ENCODE measurements around the gene ATAD3C. TPM values are rescaled to one million over a fixed set of nuclear protein-coding genes. Genes with fewer than 3 reads are reported as not detected.
"Not testable (repeated sequence)": the region's sequence is repeated elsewhere in the genome, so short reads cannot be mapped to it uniquely, and the experiment has no call there.

Gene ATAD3C
- total RNA-seq, 2 donors from 2014 or later: 0.13 to 2.9 TPM

DNA sequence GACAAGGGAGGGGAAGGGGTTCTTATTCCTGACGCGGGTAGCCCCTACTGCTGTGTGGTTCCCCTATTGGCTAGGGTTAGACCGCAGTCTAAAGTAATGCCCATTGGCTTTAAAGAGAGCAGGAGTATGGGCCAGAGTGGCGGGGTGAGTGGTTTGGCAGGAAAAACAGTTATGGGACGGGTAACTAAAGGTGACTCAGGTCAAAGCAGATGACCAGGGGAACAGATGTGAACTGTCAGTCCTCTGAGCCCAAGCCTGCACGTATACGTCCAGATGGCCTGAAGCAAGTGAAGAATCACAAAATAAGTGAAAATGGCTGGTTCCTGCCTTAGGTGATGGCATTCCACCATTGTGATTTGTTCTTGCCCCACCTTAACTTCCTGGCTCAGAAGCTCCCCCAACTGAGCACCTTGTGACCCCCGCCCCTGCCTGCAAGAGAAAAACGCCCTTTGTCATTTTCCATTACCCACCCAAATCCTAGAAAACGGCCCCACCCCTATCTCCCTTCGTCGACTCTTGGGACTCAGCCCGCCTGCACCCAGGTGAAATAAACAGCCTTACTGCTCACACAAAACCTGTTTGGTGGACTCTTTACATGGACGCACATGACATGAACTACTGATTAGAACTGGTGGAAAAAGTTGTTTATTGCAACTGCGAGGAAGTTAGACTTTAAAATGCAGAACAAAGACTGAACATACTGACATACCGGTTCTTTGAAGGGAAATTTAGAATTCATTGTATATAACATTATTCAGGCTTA, 21.3 kb downstream of the ATAD3C start:
- DNase-seq (no peak), ATAC-seq (peak; percentile 24)
- no peaks in the 10 kb centered on the region for H3K36me3 Mint-ChIP-seq (ENCODE audit: low read depth)

GRCh38 chr1:1471389-1472052, 22.0 kb downstream of the ATAD3C start, which contains the start of gene ATAD3B:
TSS of gene ATAD3B (plus strand) at chr1:1471765. CDS start at chr1:1471885, 120 bp downstream.
- H3K36me3 Mint-ChIP-seq (ENCODE audit: low read depth): no peaks in the 10 kb centered on the region
- peak; percentile 97 for ATAC-seq
- DNase-seq: peak; percentile 82 to 85 (median 84)
- peaks cover 13% of the 10 kb centered on the region for H3K4me1 Mint-ChIP-seq
- H3K27me3 Mint-ChIP-seq: no peaks in the 10 kb centered on the region
- H3K9me3 ChIP-seq (ENCODE audit: control insufficient read depth, low read length, poor library complexity, severe bottlenecking): no peaks in the 10 kb centered on the region
- peak within 1 kb of the TSS; percentile 91 for H3K4me3 Mint-ChIP-seq
- peak within 1 kb of the TSS; percentile 82 for H3K27ac Mint-ChIP-seq

More for the DNA sequence above, 21.3 kb downstream of the ATAD3C start:
- Mint-ChIP-seq H3K4me1 (peaks cover 13% of the 10 kb centered on the region), H3K27me3 (no peaks in the 10 kb centered on the region), H3K4me3 (peak overlapping the region; percentile 91), H3K27ac (peak overlapping the region; percentile 82)
- no peaks in the 10 kb centered on the region for H3K9me3 ChIP-seq (ENCODE audit: control insufficient read depth, low read length, poor library complexity, severe bottlenecking)

DNA sequence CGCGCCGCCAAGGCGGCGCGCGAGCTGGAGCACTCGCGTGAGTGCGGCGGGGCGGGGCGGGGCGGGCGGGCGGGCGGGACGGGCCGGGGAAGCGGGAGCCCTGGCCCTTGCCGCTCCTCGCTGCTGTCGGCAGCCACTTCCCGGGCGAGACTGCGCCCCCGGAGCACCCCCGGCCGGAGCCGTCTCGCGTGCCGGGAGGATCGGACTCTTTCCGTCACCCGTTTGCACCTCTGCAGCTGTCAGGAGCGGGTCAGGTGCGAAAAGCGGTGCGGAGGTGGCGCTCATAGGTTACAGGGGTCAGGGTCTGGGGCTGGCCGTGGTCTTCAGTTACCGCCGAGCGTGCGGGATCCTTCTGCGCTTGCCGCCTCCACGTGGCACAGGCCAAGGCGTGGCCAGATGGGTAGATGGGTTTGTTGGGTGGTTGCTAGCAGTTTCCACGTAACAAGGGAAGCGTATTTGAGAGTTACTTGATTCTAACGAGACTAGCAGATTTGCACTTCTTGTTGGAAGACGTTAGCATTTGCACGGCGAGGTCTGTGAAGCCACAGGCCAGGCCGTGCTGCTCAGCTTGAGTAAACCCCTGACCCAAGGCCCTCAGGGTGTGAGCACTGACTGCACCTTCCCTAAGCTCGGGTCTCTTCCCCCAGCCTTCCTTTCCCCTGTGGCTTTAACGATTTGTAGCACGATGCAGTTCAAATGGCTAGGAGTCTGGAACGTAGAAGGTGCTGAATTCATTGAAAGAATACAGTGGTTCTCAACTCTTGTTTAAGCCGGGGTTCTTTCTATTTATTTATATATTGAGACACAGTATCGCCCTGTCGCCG, 22.8 kb downstream of the ATAD3C start:
- H3K4me3 Mint-ChIP-seq: peak overlapping the region; percentile 75
- H3K9me3 ChIP-seq (ENCODE audit: control insufficient read depth, low read length, poor library complexity, severe bottlenecking); H3K27me3 Mint-ChIP-seq; H3K36me3 Mint-ChIP-seq (ENCODE audit: low read depth); DNase-seq: not testable (repeated sequence)
- peaks cover 13% of the 10 kb centered on the region for H3K4me1 Mint-ChIP-seq
- H3K27ac Mint-ChIP-seq: peak overlapping the region; percentile 41
- ATAC-seq: peak; percentile 45

- H3K4me3 Mint-ChIP-seq; H3K9me3 ChIP-seq (ENCODE audit: control insufficient read depth, low read length, poor library complexity, severe bottlenecking); ATAC-seq; H3K4me1 Mint-ChIP-seq; H3K36me3 Mint-ChIP-seq (ENCODE audit: low read depth); DNase-seq; H3K27ac Mint-ChIP-seq; H3K27me3 Mint-ChIP-seq: not testable (repeated sequence)
Observed at GRCh38 chr1:1476011-1476410, 26.5 kb downstream of the ATAD3C start.

GRCh38 chr1:1477206-1477605, 27.7 kb downstream of the ATAD3C start:
- H3K27ac Mint-ChIP-seq: no peak overlapping the region
- no peak for ATAC-seq

DNA sequence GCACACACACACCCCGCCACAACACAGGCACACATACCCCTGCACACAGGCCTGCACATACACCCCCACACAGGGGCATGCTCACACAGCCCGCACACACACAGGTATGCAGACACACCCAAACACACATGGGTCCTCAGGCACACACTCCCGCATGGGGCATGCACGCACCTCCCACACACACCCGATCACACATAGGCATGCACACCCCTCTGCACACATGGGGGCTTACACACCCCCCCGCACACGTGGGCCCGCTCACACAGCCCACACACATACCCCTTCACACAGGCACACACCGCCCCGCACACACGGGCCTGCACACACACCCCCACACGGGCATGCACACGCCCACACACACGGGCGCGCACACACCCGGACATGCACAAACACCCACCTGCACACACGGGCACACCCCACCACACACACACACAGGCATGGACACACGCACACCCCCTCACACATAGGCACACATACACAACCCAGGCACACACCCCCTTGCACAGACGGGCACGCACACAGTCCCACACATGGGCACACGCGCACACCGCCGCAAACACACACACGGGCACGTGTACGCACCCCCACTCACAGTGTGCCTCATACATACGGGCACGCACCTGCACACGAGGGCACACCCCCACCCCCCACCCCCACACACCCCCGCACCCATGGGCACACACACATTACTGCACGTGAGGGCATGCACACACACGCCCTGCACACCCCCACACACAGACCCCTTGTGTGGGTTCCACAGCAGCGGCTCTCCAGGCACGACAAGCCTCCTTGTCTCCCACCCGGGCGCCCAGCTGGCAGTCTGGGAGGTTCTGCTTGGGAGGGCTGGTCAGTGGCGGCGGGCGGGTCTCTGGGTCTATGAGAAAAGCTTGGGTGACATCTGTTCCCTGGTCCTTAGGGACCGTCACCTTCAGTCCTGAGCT, 30.3 kb downstream of the ATAD3C start:
- no peak for ATAC-seq
- peaks cover 6% of the 10 kb centered on the region for H3K36me3 Mint-ChIP-seq (ENCODE audit: low read depth)
- no peak overlapping the region for H3K27ac Mint-ChIP-seq
- H3K9me3 ChIP-seq (ENCODE audit: control insufficient read depth, low read length, poor library complexity, severe bottlenecking): no peaks in the 10 kb centered on the region
- H3K4me1 Mint-ChIP-seq: peaks cover 3% of the 10 kb centered on the region
- no peak for DNase-seq
- H3K4me3 Mint-ChIP-seq: peak overlapping the region; percentile 64
- H3K27me3 Mint-ChIP-seq: no peaks in the 10 kb centered on the region

More at GRCh38 chr1:1477206-1477605, 27.7 kb downstream of the ATAD3C start:
- Mint-ChIP-seq H3K4me3 (no peak overlapping the region), H3K36me3 (ENCODE audit: low read depth) (peaks cover 6% of the 10 kb centered on the region), H3K27me3 (no peaks in the 10 kb centered on the region), H3K4me1 (peaks cover 5% of the 10 kb centered on the region)
- DNase-seq: no peak
- no peaks in the 10 kb centered on the region for H3K9me3 ChIP-seq (ENCODE audit: control insufficient read depth, low read length, poor library complexity, severe bottlenecking)

DNA sequence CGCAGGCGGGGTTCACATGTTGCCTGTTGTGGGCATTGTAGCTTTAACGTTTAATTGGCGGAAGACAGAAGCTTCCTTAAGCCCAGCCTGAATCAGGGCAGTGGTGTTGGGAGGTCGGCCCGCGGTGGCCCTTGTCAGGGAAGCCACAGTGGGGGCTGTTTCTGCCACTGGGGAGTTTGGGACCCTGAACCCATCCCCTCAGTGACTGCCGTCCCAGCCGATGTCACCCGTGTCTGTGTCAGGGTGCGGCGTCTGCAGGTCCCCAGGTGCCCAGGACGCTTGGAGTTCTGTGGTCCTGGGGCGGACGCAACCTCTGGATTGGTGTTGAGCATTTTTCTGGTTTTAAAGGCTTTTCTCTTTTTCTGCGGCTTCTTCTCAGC, 31.0 kb downstream of the ATAD3C start:
- not testable (repeated sequence) for DNase-seq; H3K27me3 Mint-ChIP-seq; H3K27ac Mint-ChIP-seq; H3K9me3 ChIP-seq (ENCODE audit: control insufficient read depth, low read length, poor library complexity, severe bottlenecking); ATAC-seq; H3K4me1 Mint-ChIP-seq; H3K4me3 Mint-ChIP-seq; H3K36me3 Mint-ChIP-seq (ENCODE audit: low read depth)

- not testable (repeated sequence) for H3K4me1 Mint-ChIP-seq; DNase-seq; H3K27me3 Mint-ChIP-seq; H3K36me3 Mint-ChIP-seq (ENCODE audit: low read depth); ATAC-seq; H3K9me3 ChIP-seq (ENCODE audit: control insufficient read depth, low read length, poor library complexity, severe bottlenecking); H3K4me3 Mint-ChIP-seq; H3K27ac Mint-ChIP-seq
Observed at GRCh38 chr1:1481811-1482210, 32.3 kb downstream of the ATAD3C start.

DNA sequence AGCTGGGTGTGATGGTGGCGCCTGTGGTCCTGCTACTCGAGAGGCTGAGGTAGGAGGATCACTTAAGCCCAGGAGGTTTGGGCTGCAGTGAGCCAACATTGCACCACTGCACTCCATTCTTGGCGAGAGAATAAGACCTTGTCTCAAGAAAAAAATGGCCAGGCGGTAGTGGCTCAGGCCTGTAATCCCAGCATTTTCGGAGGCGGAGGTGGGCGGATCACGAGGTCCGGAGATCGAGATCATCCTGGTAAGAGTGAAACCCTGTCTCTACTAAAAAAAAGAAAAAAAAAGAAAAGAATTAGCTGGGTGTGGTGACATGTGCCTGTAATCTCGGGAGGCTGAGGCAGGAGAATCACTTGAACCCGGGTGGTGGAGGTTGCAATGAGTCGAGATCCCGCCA, 33.4 kb downstream of the ATAD3C start:
- H3K27ac Mint-ChIP-seq: no peak overlapping the region
- no peak overlapping the region for H3K4me3 Mint-ChIP-seq
- no peak for ATAC-seq
- H3K36me3 Mint-ChIP-seq (ENCODE audit: low read depth): peaks cover 6% of the 10 kb centered on the region
- no peaks in the 10 kb centered on the region for H3K27me3 Mint-ChIP-seq
- peaks cover 3% of the 10 kb centered on the region for H3K4me1 Mint-ChIP-seq
- H3K9me3 ChIP-seq (ENCODE audit: control insufficient read depth, low read length, poor library complexity, severe bottlenecking): no peaks in the 10 kb centered on the region
- DNase-seq: no peak

DNA sequence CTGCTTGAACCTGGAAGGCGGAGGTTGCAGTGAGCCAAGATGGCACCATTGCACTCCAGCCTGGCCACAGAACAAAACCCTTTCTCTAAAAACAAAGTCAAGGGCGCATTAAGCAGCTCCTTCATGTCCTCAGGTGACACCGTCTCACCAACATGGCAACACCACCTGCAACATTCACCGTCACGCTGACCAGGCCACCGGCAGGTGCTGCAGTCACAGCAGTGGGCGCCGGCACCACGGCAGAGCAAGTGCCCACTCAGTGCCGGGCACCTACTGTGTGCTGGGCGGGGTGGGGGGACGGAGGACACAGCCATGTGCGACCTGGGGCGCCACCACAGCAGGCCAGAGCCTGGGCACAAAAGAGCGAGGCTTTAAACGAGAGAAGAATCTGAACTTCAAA, 34.2 kb downstream of the ATAD3C start:
- DNase-seq (no peak), ATAC-seq (no peak)
- H3K4me3 Mint-ChIP-seq: no peak overlapping the region
- H3K36me3 Mint-ChIP-seq (ENCODE audit: low read depth): peaks cover 6% of the 10 kb centered on the region
- H3K27ac Mint-ChIP-seq: no peak overlapping the region
- no peaks in the 10 kb centered on the region for H3K9me3 ChIP-seq (ENCODE audit: control insufficient read depth, low read length, poor library complexity, severe bottlenecking)
- H3K4me1 Mint-ChIP-seq: peaks cover 3% of the 10 kb centered on the region
- no peaks in the 10 kb centered on the region for H3K27me3 Mint-ChIP-seq

DNA sequence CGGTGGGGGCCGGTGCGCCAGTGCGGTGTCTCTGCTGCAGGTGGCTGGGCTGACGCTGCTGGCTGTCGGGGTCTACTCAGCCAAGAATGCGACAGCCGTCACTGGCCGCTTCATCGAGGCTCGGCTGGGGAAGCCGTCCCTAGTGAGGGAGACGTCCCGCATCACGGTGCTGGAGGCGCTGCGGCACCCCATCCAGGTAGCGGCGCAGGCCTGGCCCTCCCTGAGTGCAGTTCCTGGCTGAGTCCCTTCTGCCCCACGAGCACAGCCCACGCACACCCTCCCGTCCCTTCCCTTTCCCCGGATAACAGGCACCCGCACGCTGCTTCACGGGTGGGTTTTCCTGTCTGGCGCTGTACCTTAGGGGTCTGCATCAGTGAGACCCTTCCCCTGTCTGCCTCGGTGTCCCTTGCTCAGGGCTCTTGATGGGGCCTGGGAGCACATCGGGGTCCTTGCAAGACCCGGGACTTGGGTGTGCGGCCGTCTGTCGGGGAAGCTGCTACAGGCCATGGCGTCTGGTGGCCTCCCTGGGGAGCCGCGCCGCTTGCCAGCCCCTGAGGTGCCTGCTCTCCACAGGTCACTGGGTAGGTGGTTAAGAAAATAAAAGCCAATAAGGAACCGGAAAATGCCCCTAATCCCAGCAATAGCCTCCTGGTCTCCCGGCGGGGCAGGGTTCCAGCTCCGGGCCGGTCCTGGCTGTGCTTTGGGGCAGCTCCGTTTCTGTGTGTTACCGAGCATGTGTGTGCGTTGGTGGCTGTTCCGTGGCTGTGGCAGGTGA, 35.7 kb downstream of the ATAD3C start:
- H3K27ac Mint-ChIP-seq: not testable (repeated sequence)

More for the DNA sequence above, 35.7 kb downstream of the ATAD3C start:
- not testable (repeated sequence) for H3K4me1 Mint-ChIP-seq; H3K4me3 Mint-ChIP-seq; DNase-seq; ATAC-seq; H3K27me3 Mint-ChIP-seq; H3K36me3 Mint-ChIP-seq (ENCODE audit: low read depth); H3K9me3 ChIP-seq (ENCODE audit: control insufficient read depth, low read length, poor library complexity, severe bottlenecking)

Data from T-helper 17 cell (primary cell).